Esophagus squamous epithelium (tissue), 5 donors: ENCODE data around the gene IGSF5. TPM values are rescaled to one million over a fixed set of nuclear protein-coding genes. Genes with fewer than 3 reads are reported as not detected.
A peak's percentile ranks its signal among the peaks of the same experiment; 100 is the strongest.

Experiments used
- DNase-seq: peaks from one replicate; lab custom pipeline; 2025; lab: John Stamatoyannopoulos, UW
- H3K27ac ChIP-seq, 4 donors: fragments of 200-600 bp; sonication (generic); one replicate each; pipeline ENCODE4 v1.5.1; 2016 to 2019; ENCODE audit warnings: mild to moderate bottlenecking in 1 of 4
- H3K27me3 ChIP-seq, 4 donors: fragments of 200-600 bp; sonication (generic); 1 replicate in 3 of 4; 2 replicates in 1 of 4; pipeline versions ENCODE4 v1.5.1 to v1.6.0; 2017 to 2021; ENCODE audit warnings: antibody characterized with exemption in 1 of 4
- H3K36me3 ChIP-seq, 3 donors: fragments of 200-600 bp; sonication (generic); one replicate each; pipeline ENCODE4 v1.5.1; 2016 to 2019
- H3K4me1 ChIP-seq, 3 donors: fragments of 200-600 bp; sonication (generic); one replicate each; pipeline ENCODE4 v1.5.1; 2017 to 2019
- H3K4me3 ChIP-seq, 4 donors: fragments of 200-600 bp; sonication (generic); 1 replicate in 3 of 4; 2 replicates in 1 of 4; pipeline ENCODE4 v1.5.1; 2016 to 2019; ENCODE audit warnings: mild to moderate bottlenecking in 2 of 4, moderate library complexity in 1 of 4
- H3K9me3 ChIP-seq, 3 donors: fragments of 200-600 bp; sonication (generic); one replicate each; pipeline ENCODE4 v1.5.1; 2016 to 2019
- POLR2A ChIP-seq, 4 donors: fragments of 450-650 bp; IDR thresholded peaks; one replicate each; pipeline ENCODE4 v1.6.1; 2017; ENCODE audit warnings: antibody characterized with exemption in 4 of 4, mild to moderate bottlenecking in 4 of 4, moderate library complexity in 3 of 4
- WGBS, 2 donors: methylation state at CpG; one replicate each; pipeline ENCODE4 v1.1.5; 2018; 5-methylcytosine and 5-hydroxymethylcytosine counted together
- intact Hi-C: fragments of 100-400 bp; cut with DNase I; formaldehyde crosslinking; loops from one replicate; pipeline ENCODE4 v1.15.0; 2022
- total RNA-seq, 4 donors: library from RNA; depleted of rRNA; stranded (reverse); fragments of >200 nt; gene quantifications; one replicate each; pipeline ENCODE4 v1.1.0, GENCODE V29; 2016
- TF ChIP-seq, protein P1 (sequence below), 6 experiments: fragments of 450-650 bp in 4 of 6; fragments of 200-600 bp in 2 of 6; sonication (generic) in 2 of 6; IDR thresholded peaks; one replicate each; pipeline ENCODE4 v1.5.1; 2016 to 2019; ENCODE audit warnings: antibody characterized with exemption in 6 of 6, mild to moderate bottlenecking in 4 of 6, moderate library complexity in 4 of 6
- donor health status: DM: yes; HTN: yes; CAD: no.

IGSF5 gene
- total RNA-seq, 4 donors from 2014 or later: 0.12 TPM; not detected in 3

- intact Hi-C loops: no loop called here
- H3K4me3 ChIP-seq: no peak overlapping the region
- no peak for TF ChIP-seq POLR2A (IDR thresholded peaks at IDR 0.05)
- TF ChIP-seq, protein P1, sequence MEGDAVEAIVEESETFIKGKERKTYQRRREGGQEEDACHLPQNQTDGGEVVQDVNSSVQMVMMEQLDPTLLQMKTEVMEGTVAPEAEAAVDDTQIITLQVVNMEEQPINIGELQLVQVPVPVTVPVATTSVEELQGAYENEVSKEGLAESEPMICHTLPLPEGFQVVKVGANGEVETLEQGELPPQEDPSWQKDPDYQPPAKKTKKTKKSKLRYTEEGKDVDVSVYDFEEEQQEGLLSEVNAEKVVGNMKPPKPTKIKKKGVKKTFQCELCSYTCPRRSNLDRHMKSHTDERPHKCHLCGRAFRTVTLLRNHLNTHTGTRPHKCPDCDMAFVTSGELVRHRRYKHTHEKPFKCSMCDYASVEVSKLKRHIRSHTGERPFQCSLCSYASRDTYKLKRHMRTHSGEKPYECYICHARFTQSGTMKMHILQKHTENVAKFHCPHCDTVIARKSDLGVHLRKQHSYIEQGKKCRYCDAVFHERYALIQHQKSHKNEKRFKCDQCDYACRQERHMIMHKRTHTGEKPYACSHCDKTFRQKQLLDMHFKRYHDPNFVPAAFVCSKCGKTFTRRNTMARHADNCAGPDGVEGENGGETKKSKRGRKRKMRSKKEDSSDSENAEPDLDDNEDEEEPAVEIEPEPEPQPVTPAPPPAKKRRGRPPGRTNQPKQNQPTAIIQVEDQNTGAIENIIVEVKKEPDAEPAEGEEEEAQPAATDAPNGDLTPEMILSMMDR (IDR thresholded peaks at IDR 0.05): no peak
- H3K36me3 ChIP-seq: no peaks in the 10 kb centered on the region
- no peak for DNase-seq
- no peaks in the 10 kb centered on the region for H3K9me3 ChIP-seq
- no peak overlapping the region for H3K27ac ChIP-seq
- WGBS, 2 donors: 56 to 71% methylated on average over 3 of the region's 3 CpGs
- no peaks in the 10 kb centered on the region for H3K27me3 ChIP-seq
- H3K4me1 ChIP-seq: no peaks in the 10 kb centered on the region
Measured at GRCh38 chr21:39781331-39781730, 36.3 kb downstream of the IGSF5 start.

- no peak overlapping the region for H3K4me3 ChIP-seq
- no peaks in the 10 kb centered on the region for H3K36me3 ChIP-seq
- 22 to 24% methylated on average over 9 of the region's 9 CpGs for WGBS, 2 donors
- intact Hi-C loops: no loop called here
- DNase-seq: no peak
- TF ChIP-seq POLR2A (IDR thresholded peaks at IDR 0.05): no peak
- TF ChIP-seq, protein P1 (IDR thresholded peaks at IDR 0.05): peak in 5 of 6 experiments; percentile 47 to 74 (median 53)
- no peak overlapping the region for H3K27ac ChIP-seq
- peaks cover 0 to 6% (median 0%) of the 10 kb centered on the region in 3 donors for H3K4me1 ChIP-seq
- H3K27me3 ChIP-seq: no peaks in the 10 kb centered on the region
- H3K9me3 ChIP-seq: no peaks in the 10 kb centered on the region
Measured at GRCh38 chr21:39788383-39788782, 43.4 kb downstream of the IGSF5 start.

- WGBS, 2 donors: 95 to 96% methylated on average over 4 to 6 of the region's 8 CpGs
- intact Hi-C loops: no loop called here
- H3K36me3 ChIP-seq: no peaks in the 10 kb centered on the region
- H3K4me1 ChIP-seq: no peaks in the 10 kb centered on the region
- H3K27ac ChIP-seq: no peak overlapping the region
- H3K27me3 ChIP-seq: no peaks in the 10 kb centered on the region
- DNase-seq: no peak
- no peaks in the 10 kb centered on the region for H3K9me3 ChIP-seq
- H3K4me3 ChIP-seq: no peak overlapping the region
- TF ChIP-seq, protein P1 (IDR thresholded peaks at IDR 0.05): no peak
- no peak for TF ChIP-seq POLR2A (IDR thresholded peaks at IDR 0.05)
Measured at GRCh38 chr21:39796466-39796865, 51.5 kb downstream of the IGSF5 start.

- Histone ChIP-seq H3K27me3 (no peaks in the 10 kb centered on the region), H3K27ac (no peak overlapping the region), H3K36me3 (no peaks in the 10 kb centered on the region), H3K4me3 (no peak overlapping the region), H3K4me1 (no peaks in the 10 kb centered on the region), H3K9me3 (no peaks in the 10 kb centered on the region)
- no peak for TF ChIP-seq POLR2A (IDR thresholded peaks at IDR 0.05)
- TF ChIP-seq, protein P1 (IDR thresholded peaks at IDR 0.05): no peak
- 81 to 91% methylated on average over 7 of the region's 7 CpGs for WGBS, 2 donors
- intact Hi-C loops: no loop called here
- no peak for DNase-seq
Measured at GRCh38 chr21:39799178-39799577, 54.2 kb downstream of the IGSF5 start.

DNA sequence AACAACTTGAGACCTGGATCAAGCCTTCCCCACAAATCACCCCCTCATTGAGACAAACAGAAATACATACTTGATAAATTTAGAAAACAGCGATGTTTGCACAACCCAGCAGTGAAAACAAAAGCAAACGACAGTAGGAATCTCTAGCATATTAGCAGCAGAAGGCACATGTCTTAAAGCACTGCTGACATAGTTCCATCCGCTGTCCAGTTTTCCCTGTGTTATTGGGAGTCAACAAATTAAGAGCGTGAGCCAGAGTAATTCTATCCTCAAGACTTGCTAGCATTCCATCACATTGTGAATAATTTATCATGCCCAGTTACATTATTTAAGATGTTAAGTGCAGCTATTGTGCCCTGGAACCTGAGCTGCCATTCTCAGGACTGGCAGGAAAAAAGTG is 55.3 kb downstream of the IGSF5 start:
- H3K27me3 ChIP-seq: no peaks in the 10 kb centered on the region
- DNase-seq: no peak
- 50 to 81% methylated on average over 4 of the region's 4 CpGs for WGBS, 2 donors
- H3K4me3 ChIP-seq: no peak overlapping the region
- TF ChIP-seq POLR2A (IDR thresholded peaks at IDR 0.05): no peak
- TF ChIP-seq, protein P1 (IDR thresholded peaks at IDR 0.05): no peak
- intact Hi-C loops: no loop called here
- no peak overlapping the region for H3K27ac ChIP-seq
- no peaks in the 10 kb centered on the region for H3K9me3 ChIP-seq
- no peaks in the 10 kb centered on the region for H3K4me1 ChIP-seq
- H3K36me3 ChIP-seq: no peaks in the 10 kb centered on the region
